NCI-H524 treated with DMSO at 0.1 percent for 48 hours (cell line): Measurements from ENCODE around the gene CIRBP.

Experiments used
- DNase-seq: peaks from one replicate; lab custom pipeline; 2025; lab: John Stamatoyannopoulos, UW

CIRBP gene

DNA sequence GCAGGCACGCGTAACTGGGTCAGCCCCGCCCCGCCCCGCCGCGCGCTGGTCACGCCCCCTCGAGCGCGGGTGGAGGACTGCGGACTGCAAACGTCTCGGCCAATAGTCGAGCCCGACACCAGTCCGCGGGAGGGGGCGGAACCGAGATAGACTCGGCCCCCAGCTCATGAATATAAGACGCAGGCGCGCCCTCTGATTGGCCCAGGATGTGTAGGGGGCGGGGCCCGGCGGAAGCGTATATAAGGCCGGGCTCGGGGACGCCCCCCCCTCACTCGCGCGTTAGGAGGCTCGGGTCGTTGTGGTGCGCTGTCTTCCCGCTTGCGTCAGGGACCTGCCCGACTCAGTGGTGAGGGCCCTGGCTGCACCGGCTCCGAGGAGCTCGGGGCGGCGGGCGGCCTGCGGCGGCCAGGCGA, at the start of gene CIRBP:
CIRBP (plus strand) TSS at position 268 of the 413 bp plus-strand sequence. CDS start 1,602 bp downstream, outside the sequence.
- DNase-seq = peak; percentile 91

GRCh38 chr19:1219786-1220476, 49.2 kb upstream of the CIRBP start:
- DNase-seq = no peak

GRCh38 chr19:1220477-1220930, 48.6 kb upstream of the CIRBP start:
- DNase-seq = peak; percentile 39

GRCh38 chr19:1220976-1221903, 47.9 kb upstream of the CIRBP start:
- no peak for DNase-seq

GRCh38 chr19:1221904-1222255, 47.3 kb upstream of the CIRBP start:
- no peak for DNase-seq

DNA sequence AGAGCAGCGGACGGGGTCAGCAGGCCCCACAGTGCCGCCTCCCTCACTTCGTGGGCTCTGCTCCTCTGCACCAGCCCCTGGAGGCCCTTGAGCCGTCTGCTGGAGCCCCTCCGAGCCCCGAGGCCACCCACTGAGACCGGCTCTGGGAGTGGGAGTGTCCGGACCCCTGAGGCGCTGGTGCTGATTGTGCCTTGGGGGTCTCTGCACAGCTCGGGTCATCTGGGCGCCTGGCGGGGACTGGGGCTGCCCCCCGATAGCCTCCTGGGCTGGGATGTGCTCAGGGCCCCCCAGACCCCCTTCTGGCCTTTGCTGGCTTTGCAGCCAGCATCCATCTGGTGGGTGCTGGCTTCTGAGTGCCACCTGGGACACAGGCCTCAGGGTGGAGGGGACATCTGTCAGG, 46.7 kb upstream of the CIRBP start:
- DNase-seq = no peak

GRCh38 chr19:1223018-1223855, 45.9 kb upstream of the CIRBP start:
- no peak for DNase-seq

GRCh38 chr19:1224047-1224825, 44.9 kb upstream of the CIRBP start:
- DNase-seq = no peak

GRCh38 chr19:1224847-1225246, 44.3 kb upstream of the CIRBP start:
- DNase-seq = no peak

GRCh38 chr19:1225440-1226226, 43.5 kb upstream of the CIRBP start:
- DNase-seq = no peak

DNA sequence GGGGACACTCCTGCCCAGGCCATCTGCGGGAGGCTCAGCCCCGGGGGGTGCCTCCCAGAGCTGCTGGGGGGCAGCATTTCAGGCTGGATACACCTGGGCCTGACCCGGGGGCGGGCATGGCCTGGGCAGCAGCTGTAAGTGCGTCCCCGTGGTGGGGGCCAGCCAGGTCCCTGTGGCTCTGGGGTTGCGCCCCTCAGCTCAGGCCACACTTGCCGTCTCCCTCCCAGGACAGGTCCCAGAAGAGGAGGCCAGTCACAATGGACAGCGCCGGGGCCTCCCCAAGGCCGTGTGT, 43.0 kb upstream of the CIRBP start:
- DNase-seq = no peak

GRCh38 chr19:1226522-1227303, 42.4 kb upstream of the CIRBP start:
- DNase-seq = no peak

DNA sequence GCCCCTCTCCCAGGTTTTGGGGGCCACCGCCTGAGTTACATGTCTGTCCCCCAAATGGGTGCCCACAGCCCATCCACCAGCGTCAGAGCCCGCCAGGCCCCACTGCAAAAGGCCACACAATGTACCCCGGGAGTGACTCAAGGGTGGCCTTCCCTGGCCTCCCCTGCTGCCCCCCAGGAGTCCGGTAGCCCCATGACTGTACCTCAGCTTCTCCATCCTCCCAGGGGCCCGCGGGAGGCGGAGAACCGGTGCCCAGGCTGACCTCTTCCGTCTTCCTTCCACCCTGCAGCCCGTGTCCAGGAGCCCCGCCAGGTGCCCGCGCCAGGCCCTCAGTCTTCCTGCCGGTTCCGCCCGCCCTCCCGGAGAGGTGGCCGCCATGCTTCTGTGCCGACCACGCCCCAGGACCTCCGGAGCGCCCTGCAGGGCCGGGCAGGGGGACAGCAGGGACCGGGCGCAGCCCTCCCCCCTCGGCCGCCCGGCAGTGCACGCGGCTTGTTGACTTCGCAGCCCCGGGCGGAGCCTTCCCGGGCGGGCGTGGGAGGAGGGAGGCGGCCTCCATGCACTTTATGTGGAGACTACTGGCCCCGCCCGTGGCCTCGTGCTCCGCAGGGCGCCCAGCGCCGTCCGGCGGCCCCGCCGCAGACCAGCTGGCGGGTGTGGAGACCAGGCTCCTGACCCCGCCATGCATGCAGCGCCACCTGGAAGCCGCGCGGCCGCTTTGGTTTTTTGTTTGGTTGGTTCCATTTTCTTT, 41.7 kb upstream of the CIRBP start:
- no peak for DNase-seq

DNA sequence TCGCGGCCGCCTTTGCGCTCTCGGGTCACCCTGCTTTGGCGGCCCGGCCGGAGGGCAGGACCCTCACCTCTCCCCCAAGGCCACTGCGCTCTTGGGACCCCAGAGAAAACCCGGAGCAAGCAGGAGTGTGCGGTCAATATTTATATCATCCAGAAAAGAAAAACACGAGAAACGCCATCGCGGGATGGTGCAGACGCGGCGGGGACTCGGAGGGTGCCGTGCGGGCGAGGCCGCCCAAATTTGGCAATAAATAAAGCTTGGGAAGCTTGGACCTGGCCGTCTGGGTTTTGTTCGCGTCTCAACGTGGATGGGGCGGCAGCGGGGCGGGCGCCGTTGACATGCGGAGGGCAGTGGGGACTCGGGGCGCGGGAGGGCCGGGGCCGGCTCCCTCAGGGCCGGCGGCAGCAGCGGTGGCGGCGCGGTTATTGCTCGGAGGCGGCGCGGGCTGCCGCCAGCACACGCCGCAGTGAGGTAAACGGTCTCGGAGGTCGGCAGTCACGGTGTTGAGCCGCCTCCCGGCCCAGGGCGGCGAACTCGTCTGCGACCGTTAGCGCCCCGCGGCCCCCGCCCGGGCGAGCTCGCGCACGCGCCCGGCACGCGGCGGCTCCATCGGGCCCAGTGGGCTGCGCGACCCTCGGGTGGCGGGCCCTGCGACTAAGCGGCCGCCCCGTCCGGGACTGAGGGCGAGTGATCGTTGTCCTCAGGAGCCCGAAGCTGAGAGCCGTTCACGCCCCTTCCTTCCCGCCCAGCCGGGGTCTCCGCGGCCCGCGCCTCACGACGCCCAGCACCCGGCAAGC, 40.8 kb upstream of the CIRBP start:
- no peak for DNase-seq

DNA sequence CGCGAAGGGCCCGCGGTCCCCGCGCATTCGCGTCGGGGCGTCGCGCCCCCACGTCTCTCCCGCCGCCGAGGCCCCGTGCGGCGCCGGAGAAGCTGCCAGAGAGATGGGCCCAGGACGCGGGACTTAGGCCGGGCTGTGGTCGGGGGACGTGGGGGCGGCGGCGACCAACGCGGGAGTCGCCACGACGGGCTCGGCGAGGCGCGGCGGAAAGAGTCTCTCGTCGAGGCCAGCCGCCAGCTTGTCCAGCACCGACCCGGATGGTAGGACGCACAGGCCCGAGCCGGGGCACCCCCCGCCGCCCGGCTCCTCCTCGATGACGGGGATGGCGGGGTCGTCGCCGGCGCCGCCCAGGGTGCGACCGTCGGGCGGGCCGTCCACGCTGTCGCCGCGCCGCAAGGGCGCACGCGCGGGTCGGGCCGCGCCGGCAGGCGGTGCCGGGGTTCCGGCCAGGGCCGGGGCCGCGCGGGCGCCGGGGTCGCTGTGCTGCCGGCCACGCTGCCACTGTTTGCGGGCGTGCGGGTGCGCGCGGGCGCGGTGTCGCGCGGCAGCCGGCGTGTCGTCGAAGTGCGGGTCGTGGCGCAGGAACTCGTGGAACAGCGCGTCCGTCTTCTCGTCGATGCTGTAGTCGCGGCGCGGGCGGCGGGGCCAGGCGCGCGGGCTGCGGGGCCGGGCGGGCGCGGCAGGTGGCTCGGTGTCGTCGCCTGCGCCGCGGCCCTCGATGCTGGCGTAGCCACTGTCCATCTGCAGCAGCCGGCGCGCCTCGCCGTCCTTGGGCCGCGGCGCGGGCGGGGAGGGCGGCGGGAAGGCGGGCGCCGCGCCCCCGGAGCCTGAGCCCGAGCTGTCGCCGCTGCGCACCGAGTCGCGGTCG, 39.8 kb upstream of the CIRBP start:
- DNase-seq = no peak

GRCh38 chr19:1229924-1230782, 39.0 kb upstream of the CIRBP start:
- no peak for DNase-seq
